ENCODE measurements around the gene RFNG. TPM values are rescaled to one million over a fixed set of nuclear protein-coding genes. Genes with fewer than 3 reads are reported as not detected.

RFNG gene
- total and polyA plus RNA-seq, 2 of the 13 experiments (the other 11 are each of a cell fraction or from before 2014, with no cell fraction given), result 61.4 to 64.0 TPM

DNA sequence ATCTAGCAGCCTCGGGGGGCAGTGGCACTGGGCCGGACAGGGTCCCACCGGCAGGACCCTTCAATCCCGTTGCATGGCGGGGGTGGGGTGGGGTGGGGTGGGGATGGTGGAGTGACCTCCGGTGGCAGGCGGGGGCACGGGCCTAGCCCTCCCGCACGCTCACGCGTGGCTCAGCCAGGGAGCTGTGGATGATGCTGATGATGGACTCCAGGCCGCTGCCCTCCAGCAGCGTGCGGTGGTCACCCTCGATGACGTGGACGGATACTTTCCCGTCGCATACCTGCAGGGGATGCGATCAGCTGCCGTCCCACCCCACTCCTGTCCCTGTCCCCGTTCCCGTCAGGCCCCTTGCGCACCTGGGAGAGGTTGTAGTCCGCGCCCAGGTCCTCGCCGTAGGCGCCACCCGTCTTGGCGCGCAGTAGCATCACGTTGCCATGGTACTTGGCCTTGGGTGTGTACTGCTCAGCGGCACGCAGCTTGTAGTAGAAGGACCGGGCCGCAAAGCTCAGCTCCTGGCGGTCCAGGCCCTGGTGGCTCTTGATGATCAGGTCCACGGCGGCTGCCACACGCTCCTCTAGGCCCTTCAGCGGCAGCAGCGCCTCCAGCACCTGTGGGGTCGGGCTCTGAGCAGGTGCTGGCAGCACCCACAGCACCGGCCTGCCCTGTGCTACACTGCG is 27.5 kb upstream of the RFNG start (continued):
- TF ChIP-seq TOE1 (CRISPR knock-in tag; IDR thresholded peaks at IDR 0.05), result no peak
- peak; percentile 44; the same call in 1 of the 2 replicates for TF ChIP-seq POLR2G (IDR thresholded peaks at IDR 0.05; ENCODE audit: low read depth, low read length)
- TF ChIP-seq ZNF737 (CRISPR knock-in tag; IDR thresholded peaks at IDR 0.05; ENCODE audit: borderline replicate concordance), result no peak
- no peak for TF ChIP-seq SATB2 (CRISPR knock-in tag; IDR thresholded peaks at IDR 0.05)
- peak; percentile 90 for TF ChIP-seq ZBTB33 (CRISPR knock-in tag; IDR thresholded peaks at IDR 0.05)
- TF ChIP-seq ARID4A (CRISPR knock-in tag; IDR thresholded peaks at IDR 0.05; ENCODE audit: borderline replicate concordance), result 0 out of 2 replicates have a peak, but pooled peaks have one; percentile 13
- TF ChIP-seq ELF4 (CRISPR knock-in tag; IDR thresholded peaks at IDR 0.05; ENCODE audit: borderline replicate concordance), result no peak
- no peak for TF ChIP-seq ZNF556 (CRISPR knock-in tag; IDR thresholded peaks at IDR 0.05; ENCODE audit: borderline replicate concordance)
- TF ChIP-seq HNRNPK (IDR thresholded peaks at IDR 0.05; ENCODE audit: low read depth, low read length, poor library complexity, severe bottlenecking), result peak; percentile 74
- TF ChIP-seq ZNF83 (CRISPR knock-in tag; IDR thresholded peaks at IDR 0.05; ENCODE audit: borderline replicate concordance), result no peak
- TF ChIP-seq ZNF709 (CRISPR knock-in tag; IDR thresholded peaks at IDR 0.05), result no peak
- no peak for TF ChIP-seq ZNF136 (CRISPR knock-in tag; IDR thresholded peaks at IDR 0.05; ENCODE audit: low read depth)
- TF ChIP-seq RBFOX2 (IDR thresholded peaks at IDR 0.05; ENCODE audit: low read depth, low read length), result peak; percentile 83
- peak; percentile 16 to 71; a peak in 2 of 4 replicates for TF ChIP-seq POLR2A (IDR thresholded peaks at IDR 0.05; ENCODE audit: insufficient read depth in 1 of 2, low read depth in 2 of 2, low read length in 2 of 2)
- TF ChIP-seq POLR2AphosphoS5 (IDR thresholded peaks at IDR 0.05; ENCODE audit: low read depth, low read length), result peak; percentile 29; the same call in 1 of the 2 replicates
- no peak for TF ChIP-seq DR1 (CRISPR knock-in tag; IDR thresholded peaks at IDR 0.05)
- TF ChIP-seq, protein P1, sequence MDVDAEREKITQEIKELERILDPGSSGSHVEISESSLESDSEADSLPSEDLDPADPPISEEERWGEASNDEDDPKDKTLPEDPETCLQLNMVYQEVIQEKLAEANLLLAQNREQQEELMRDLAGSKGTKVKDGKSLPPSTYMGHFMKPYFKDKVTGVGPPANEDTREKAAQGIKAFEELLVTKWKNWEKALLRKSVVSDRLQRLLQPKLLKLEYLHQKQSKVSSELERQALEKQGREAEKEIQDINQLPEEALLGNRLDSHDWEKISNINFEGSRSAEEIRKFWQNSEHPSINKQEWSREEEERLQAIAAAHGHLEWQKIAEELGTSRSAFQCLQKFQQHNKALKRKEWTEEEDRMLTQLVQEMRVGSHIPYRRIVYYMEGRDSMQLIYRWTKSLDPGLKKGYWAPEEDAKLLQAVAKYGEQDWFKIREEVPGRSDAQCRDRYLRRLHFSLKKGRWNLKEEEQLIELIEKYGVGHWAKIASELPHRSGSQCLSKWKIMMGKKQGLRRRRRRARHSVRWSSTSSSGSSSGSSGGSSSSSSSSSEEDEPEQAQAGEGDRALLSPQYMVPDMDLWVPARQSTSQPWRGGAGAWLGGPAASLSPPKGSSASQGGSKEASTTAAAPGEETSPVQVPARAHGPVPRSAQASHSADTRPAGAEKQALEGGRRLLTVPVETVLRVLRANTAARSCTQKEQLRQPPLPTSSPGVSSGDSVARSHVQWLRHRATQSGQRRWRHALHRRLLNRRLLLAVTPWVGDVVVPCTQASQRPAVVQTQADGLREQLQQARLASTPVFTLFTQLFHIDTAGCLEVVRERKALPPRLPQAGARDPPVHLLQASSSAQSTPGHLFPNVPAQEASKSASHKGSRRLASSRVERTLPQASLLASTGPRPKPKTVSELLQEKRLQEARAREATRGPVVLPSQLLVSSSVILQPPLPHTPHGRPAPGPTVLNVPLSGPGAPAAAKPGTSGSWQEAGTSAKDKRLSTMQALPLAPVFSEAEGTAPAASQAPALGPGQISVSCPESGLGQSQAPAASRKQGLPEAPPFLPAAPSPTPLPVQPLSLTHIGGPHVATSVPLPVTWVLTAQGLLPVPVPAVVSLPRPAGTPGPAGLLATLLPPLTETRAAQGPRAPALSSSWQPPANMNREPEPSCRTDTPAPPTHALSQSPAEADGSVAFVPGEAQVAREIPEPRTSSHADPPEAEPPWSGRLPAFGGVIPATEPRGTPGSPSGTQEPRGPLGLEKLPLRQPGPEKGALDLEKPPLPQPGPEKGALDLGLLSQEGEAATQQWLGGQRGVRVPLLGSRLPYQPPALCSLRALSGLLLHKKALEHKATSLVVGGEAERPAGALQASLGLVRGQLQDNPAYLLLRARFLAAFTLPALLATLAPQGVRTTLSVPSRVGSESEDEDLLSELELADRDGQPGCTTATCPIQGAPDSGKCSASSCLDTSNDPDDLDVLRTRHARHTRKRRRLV (CRISPR knock-in tag; IDR thresholded peaks at IDR 0.05), result no peak
- no peak for TF ChIP-seq NONO (IDR thresholded peaks at IDR 0.05)
- TF ChIP-seq NONO (CRISPR knock-in tag; conservative IDR thresholded peaks at IDR 0.05), result 0 out of 2 replicates have a peak, but pooled peaks have one; percentile 5
